OCI-LY3 (cell line): ENCODE measurements around the gene TTLL11.

ENCODE experiments used
- CTCF ChIP-seq: fragments of 200-600, 300-600 bp; sonication (generic); IDR thresholded peaks from 2 replicates; pipeline ENCODE4 v1.5.1; 2014; ENCODE audit warnings: antibody characterized with exemption, low read length, low read depth
- EZH2phosphoT487 ChIP-seq: fragments of 200-600 bp; shearing (Covaris generic); IDR thresholded peaks from 2 replicates; pipeline ENCODE4 v1.6.1; 2018; ENCODE audit warnings: antibody characterized with exemption, mixed run types, low read depth

- TF ChIP-seq CTCF, result no peak
- no peak for TF ChIP-seq EZH2phosphoT487
Measured at GRCh38 chr9:121781145-121781548, 312.0 kb downstream of the TTLL11 start.
